DOHH2 (cell line): Measurements from ENCODE around the gene COMMD3.

Experiments used
- H3F3A ChIP-seq: fragments of 200-600 bp; sonication (generic), shearing (Covaris generic); 2 replicates; pipeline ENCODE4 v1.6.0; 2016; ENCODE audit warnings: antibody characterized with exemption, mild to moderate bottlenecking; ENCODE audit not compliant: control insufficient read depth, insufficient read depth
- H3K27ac ChIP-seq: fragments of 200-600 bp; sonication (generic); 2 replicates; pipeline ENCODE4 v1.5.1; 2014; ENCODE audit warnings: low read depth, mild to moderate bottlenecking, low read length, moderate library complexity
- H3K27me3 ChIP-seq: fragments of 200-600 bp; sonication (generic); 2 replicates; pipeline ENCODE4 v1.6.1; 2014; ENCODE audit warnings: mild to moderate bottlenecking, low read length, mixed read lengths; ENCODE audit not compliant: control insufficient read depth
- H3K36me3 ChIP-seq: fragments of 200-600 bp; sonication (generic); 2 replicates; pipeline ENCODE4 v1.6.1; 2014; ENCODE audit warnings: mild to moderate bottlenecking, low read length, moderate library complexity, mixed read lengths; ENCODE audit not compliant: control insufficient read depth
- H3K4me1 ChIP-seq: fragments of 200-600 bp; sonication (generic); 2 replicates; pipeline ENCODE4 v1.6.1; 2014; ENCODE audit warnings: mild to moderate bottlenecking, low read length, mixed read lengths; ENCODE audit not compliant: control insufficient read depth
- H3K4me2 ChIP-seq: fragments of 200-600 bp; sonication (generic); 2 replicates; pipeline ENCODE4 v1.6.0; 2014; ENCODE audit warnings: mild to moderate bottlenecking, low read length, moderate library complexity
- H3K4me3 ChIP-seq: fragments of 200-600 bp; sonication (generic); 2 replicates; pipeline ENCODE4 v1.5.1; 2014; ENCODE audit warnings: mild to moderate bottlenecking, low read length, mixed read lengths
- H3K79me2 ChIP-seq: fragments of 200-600 bp; sonication (generic); 2 replicates; pipeline ENCODE4 v1.6.1; 2014; ENCODE audit warnings: mild to moderate bottlenecking, low read length, mixed read lengths; ENCODE audit not compliant: control insufficient read depth
- H3K9me2 ChIP-seq: fragments of 200-600 bp; sonication (generic); replicated peaks from 2 replicates; pipeline ENCODE4 v1.6.1; 2014; ENCODE audit warnings: mild to moderate bottlenecking, low read length, mixed read lengths; ENCODE audit not compliant: control insufficient read depth
- H3K9me3 ChIP-seq: fragments of 200-600 bp; sonication (generic); 2 replicates; pipeline ENCODE4 v1.6.1; 2014; ENCODE audit warnings: antibody characterized with exemption, low read length, mixed read lengths; ENCODE audit not compliant: control insufficient read depth, insufficient read depth
- H4K20me1 ChIP-seq: fragments of 200-600 bp; sonication (generic); 2 replicates; pipeline ENCODE4 v1.6.0; 2014; ENCODE audit warnings: low read depth, mild to moderate bottlenecking, antibody characterized with exemption, low read length, moderate library complexity; ENCODE audit not compliant: control insufficient read depth, insufficient read depth
- CTCF ChIP-seq: fragments of 200-600 bp; sonication (generic); IDR thresholded peaks from one replicate; pipeline ENCODE4 v1.5.1; 2014; ENCODE audit warnings: antibody characterized with exemption, mild to moderate bottlenecking, low read depth, low read length; ENCODE audit not compliant: poor library complexity, severe bottlenecking
- EZH2phosphoT487 ChIP-seq: fragments of 200-600 bp; sonication (generic); IDR thresholded peaks from 2 replicates; pipeline ENCODE4 v1.6.1; 2017; ENCODE audit warnings: borderline replicate concordance, mild to moderate bottlenecking, antibody characterized with exemption, low read length, moderate library complexity, mixed read lengths

The COMMD3 gene

GRCh38 chr10:22364407-22365140, 48.4 kb downstream of the COMMD3 start:
- TF ChIP-seq CTCF (no peak), EZH2phosphoT487 (no peak)
- Histone ChIP-seq H3F3A (no peaks in the 10 kb centered on the region), H3K9me2 (no peaks in the 10 kb centered on the region), H3K27ac (no peak overlapping the region), H3K4me2 (no peak overlapping the region), H4K20me1 (no peaks in the 10 kb centered on the region), H3K27me3 (no peaks in the 10 kb centered on the region), H3K4me3 (no peak overlapping the region), H3K9me3 (no peaks in the 10 kb centered on the region), H3K4me1 (peaks cover 24% of the 10 kb centered on the region), H3K79me2 (no peaks in the 10 kb centered on the region), H3K36me3 (no peaks in the 10 kb centered on the region)

- H3K4me3 ChIP-seq = no peak overlapping the region
- no peak overlapping the region for H3K4me2 ChIP-seq
- H3K27ac ChIP-seq = no peak overlapping the region
- H4K20me1 ChIP-seq = no peaks in the 10 kb centered on the region
- no peaks in the 10 kb centered on the region for H3K9me2 ChIP-seq
- H3K36me3 ChIP-seq = no peaks in the 10 kb centered on the region
- TF ChIP-seq EZH2phosphoT487 (no peak), CTCF (no peak)
- H3K4me1 ChIP-seq = peaks cover 31% of the 10 kb centered on the region
- no peaks in the 10 kb centered on the region for H3K79me2 ChIP-seq
- no peaks in the 10 kb centered on the region for H3K9me3 ChIP-seq
- H3K27me3 ChIP-seq = no peaks in the 10 kb centered on the region
- no peaks in the 10 kb centered on the region for H3F3A ChIP-seq
Observed at GRCh38 chr10:22365233-22365632, 49.0 kb downstream of the COMMD3 start.

GRCh38 chr10:22365644-22366434, 49.7 kb downstream of the COMMD3 start:
- H3K4me1 ChIP-seq = peaks cover 37% of the 10 kb centered on the region
- no peaks in the 10 kb centered on the region for H3K36me3 ChIP-seq
- no peak overlapping the region for H3K4me3 ChIP-seq
- H3K4me2 ChIP-seq = no peak overlapping the region
- no peaks in the 10 kb centered on the region for H3K9me2 ChIP-seq
- no peaks in the 10 kb centered on the region for H3K9me3 ChIP-seq
- H4K20me1 ChIP-seq = no peaks in the 10 kb centered on the region
- H3K27me3 ChIP-seq = no peaks in the 10 kb centered on the region
- H3F3A ChIP-seq = no peaks in the 10 kb centered on the region
- no peaks in the 10 kb centered on the region for H3K79me2 ChIP-seq
- no peak overlapping the region for H3K27ac ChIP-seq
- TF ChIP-seq CTCF = no peak
- TF ChIP-seq EZH2phosphoT487 = no peak
